Liver (tissue), 9 donors: ENCODE data around the gene NCK2. TPM values are rescaled to one million over a fixed set of nuclear protein-coding genes. Genes with fewer than 3 reads are reported as not detected.

Experiments used
- DNase-seq: peaks from one replicate; pipeline ENCODE4 v3.0.0-alpha.2; 2017; ENCODE audit warnings: low spot score
- H3K27ac ChIP-seq, 2 donors: one replicate each; pipeline ENCODE4 v1.7.0; 2013; ENCODE audit warnings: inconsistent platforms in 2 of 2, low read length in 2 of 2, control low read depth in 1 of 2, low read depth in 1 of 2, mild to moderate bottlenecking in 1 of 2
- H3K27me3 ChIP-seq, 4 donors: one replicate each; pipeline versions ENCODE4 v1.6.1 to v1.7.0; 2013; ENCODE audit warnings: low read length in 3 of 4, inconsistent platforms in 1 of 4, mild to moderate bottlenecking in 1 of 4, moderate library complexity in 1 of 4; ENCODE audit not compliant: control insufficient read depth in 4 of 4, insufficient read depth in 4 of 4
- H3K36me3 ChIP-seq, 4 donors: one replicate each; pipeline versions ENCODE4 v1.6.1 to v1.7.0; 2013; ENCODE audit warnings: low read length in 3 of 4, mild to moderate bottlenecking in 3 of 4, low read depth in 1 of 4, moderate library complexity in 1 of 4; ENCODE audit not compliant: control insufficient read depth in 4 of 4, insufficient read depth in 3 of 4
- H3K4me1 ChIP-seq, 4 donors: one replicate each; pipeline versions ENCODE4 v1.6.1 to v1.7.0; 2013; ENCODE audit warnings: low read length in 3 of 4, mild to moderate bottlenecking in 3 of 4, moderate library complexity in 1 of 4; ENCODE audit not compliant: control insufficient read depth in 4 of 4, insufficient read depth in 4 of 4
- H3K4me3 ChIP-seq, 3 donors: one replicate each; pipeline versions ENCODE4 v1.6.1 to v1.7.0; 2013; ENCODE audit warnings: low read length in 3 of 3, control low read depth in 1 of 3, low read depth in 1 of 3, mild to moderate bottlenecking in 1 of 3
- H3K9ac ChIP-seq, 2 donors: one replicate each; pipeline ENCODE4 v1.7.0; 2013; ENCODE audit warnings: low read length in 2 of 2, mild to moderate bottlenecking in 2 of 2, moderate library complexity in 2 of 2, control low read depth in 1 of 2, low read depth in 1 of 2
- H3K9me3 ChIP-seq, 4 donors: one replicate each; pipeline versions ENCODE4 v1.6.1 to v1.7.0; 2013; ENCODE audit warnings: low read length in 3 of 4; ENCODE audit not compliant: control insufficient read depth in 4 of 4
- FOXA1 ChIP-seq: IDR thresholded peaks from 2 replicates; pipeline ENCODE4 v1.6.1; 2016; ENCODE audit warnings: antibody characterized with exemption
- FOXA2 ChIP-seq: IDR thresholded peaks from 2 replicates; pipeline ENCODE4 v1.6.1; 2016; ENCODE audit warnings: antibody characterized with exemption
- GABPA ChIP-seq, 2 donors: IDR thresholded peaks in 1 of 2; conservative IDR thresholded peaks in 1 of 2; 2 replicates each; pipeline ENCODE4 v1.6.1; 2016; ENCODE audit warnings: antibody characterized with exemption in 2 of 2, mild to moderate bottlenecking in 1 of 2, moderate library complexity in 1 of 2
- JUND ChIP-seq, 2 donors: IDR thresholded peaks; 2 replicates each; pipeline ENCODE4 v1.6.1; 2016; ENCODE audit warnings: antibody characterized with exemption in 2 of 2
- NR2F2 ChIP-seq: IDR thresholded peaks from 2 replicates; pipeline ENCODE4 v1.6.1; 2016; ENCODE audit warnings: antibody characterized with exemption
- RXRA ChIP-seq, 2 donors: IDR thresholded peaks; 2 replicates each; pipeline ENCODE4 v1.6.1; 2017 to 2018; ENCODE audit warnings: antibody characterized with exemption in 2 of 2, mild to moderate bottlenecking in 1 of 2
- SP1 ChIP-seq: IDR thresholded peaks from 2 replicates; pipeline ENCODE4 v1.6.1; 2018; ENCODE audit warnings: antibody characterized with exemption, mild to moderate bottlenecking
- TAF1 ChIP-seq: conservative IDR thresholded peaks from 2 replicates; pipeline ENCODE4 v1.6.1; 2016; ENCODE audit warnings: antibody characterized with exemption, mild to moderate bottlenecking
- WGBS: extraction: QIAGEN DNeasy Blood & Tissue Kit; methylation state at CpG from one replicate; pipeline ENCODE4 v1.1.7; 2013; 5-methylcytosine and 5-hydroxymethylcytosine counted together
- polyA plus RNA-seq, 2 donors: library from polyadenylated mRNA; stranded (reverse) in 1 of 2; unstranded in 1 of 2; fragments of 200-250 nt in 1 of 2; fragments of >200 nt in 1 of 2; fragmentation: Nextera tagmentation in 1 of 2; extraction: Ambion mirVana in 1 of 2; gene quantifications; one replicate each; pipeline versions ENCODE4 v1.2.1 to v1.2.3, GENCODE V29; 2013 to 2015
- total RNA-seq, 2 donors: library from RNA; depleted of rRNA; stranded (reverse); fragments of >200 nt; gene quantifications; one replicate each; pipeline ENCODE4 v1.2.3, GENCODE V29; 2014
- TF ChIP-seq, protein P1 (sequence below): IDR thresholded peaks from 2 replicates; pipeline ENCODE4 v1.6.1; 2016; ENCODE audit warnings: antibody characterized with exemption
- TF ChIP-seq, protein P2 (sequence below): IDR thresholded peaks from 2 replicates; pipeline ENCODE4 v1.6.1; 2016; ENCODE audit warnings: antibody characterized with exemption, mild to moderate bottlenecking
- donor health status: healthy.
- donor health status: healthy.
- donor health status: healthy.
- donor health status: healthy.
- donor health status: healthy.

NCK2 gene
- total and polyA plus RNA-seq, 4 donors, result 3.4 to 15.0 (median 10.7) TPM

- no peak for DNase-seq
- Histone ChIP-seq H3K27ac (no peak overlapping the region), H3K9ac (no peak overlapping the region), H3K4me1 (peaks cover 0 to 17% (median 8%) of the 10 kb centered on the region in 4 donors), H3K36me3 (no peaks in the 10 kb centered on the region), H3K9me3 (no peaks in the 10 kb centered on the region), H3K27me3 (no peaks in the 10 kb centered on the region), H3K4me3 (no peak overlapping the region)
- no peak for TF ChIP-seq RXRA (IDR thresholded peaks at IDR 0.05)
- no peak for TF ChIP-seq FOXA2
- TF ChIP-seq NR2F2, result no peak
- TF ChIP-seq FOXA1, result no peak
- TF ChIP-seq, protein P1, sequence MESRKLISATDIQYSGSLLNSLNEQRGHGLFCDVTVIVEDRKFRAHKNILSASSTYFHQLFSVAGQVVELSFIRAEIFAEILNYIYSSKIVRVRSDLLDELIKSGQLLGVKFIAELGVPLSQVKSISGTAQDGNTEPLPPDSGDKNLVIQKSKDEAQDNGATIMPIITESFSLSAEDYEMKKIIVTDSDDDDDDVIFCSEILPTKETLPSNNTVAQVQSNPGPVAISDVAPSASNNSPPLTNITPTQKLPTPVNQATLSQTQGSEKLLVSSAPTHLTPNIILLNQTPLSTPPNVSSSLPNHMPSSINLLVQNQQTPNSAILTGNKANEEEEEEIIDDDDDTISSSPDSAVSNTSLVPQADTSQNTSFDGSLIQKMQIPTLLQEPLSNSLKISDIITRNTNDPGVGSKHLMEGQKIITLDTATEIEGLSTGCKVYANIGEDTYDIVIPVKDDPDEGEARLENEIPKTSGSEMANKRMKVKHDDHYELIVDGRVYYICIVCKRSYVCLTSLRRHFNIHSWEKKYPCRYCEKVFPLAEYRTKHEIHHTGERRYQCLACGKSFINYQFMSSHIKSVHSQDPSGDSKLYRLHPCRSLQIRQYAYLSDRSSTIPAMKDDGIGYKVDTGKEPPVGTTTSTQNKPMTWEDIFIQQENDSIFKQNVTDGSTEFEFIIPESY, result no peak
- TF ChIP-seq TAF1, result no peak
- TF ChIP-seq SP1, result no peak
- no peak for TF ChIP-seq GABPA (IDR thresholded peaks at IDR 0.05 in 1 of 2, conservative IDR thresholded peaks at IDR 0.05 in 1 of 2)
- WGBS, result 75% methylated on average over 7 of the region's 7 CpGs
These were observed 47.8 kb downstream of the NCK2 start for GRCh38 chr2:105792561-105792960.

GRCh38 chr2:105793196-105793975 is 48.7 kb downstream of the NCK2 start:
- no peak overlapping the region for H3K4me3 ChIP-seq
- H3K27ac ChIP-seq, result no peak overlapping the region
- WGBS, result 93% methylated on average over 6 of the region's 6 CpGs
- TF ChIP-seq RXRA (IDR thresholded peaks at IDR 0.05) (no peak), TAF1 (no peak), JUND (IDR thresholded peaks at IDR 0.05) (no peak)
- TF ChIP-seq, protein P1, result no peak
- TF ChIP-seq, protein P2, sequence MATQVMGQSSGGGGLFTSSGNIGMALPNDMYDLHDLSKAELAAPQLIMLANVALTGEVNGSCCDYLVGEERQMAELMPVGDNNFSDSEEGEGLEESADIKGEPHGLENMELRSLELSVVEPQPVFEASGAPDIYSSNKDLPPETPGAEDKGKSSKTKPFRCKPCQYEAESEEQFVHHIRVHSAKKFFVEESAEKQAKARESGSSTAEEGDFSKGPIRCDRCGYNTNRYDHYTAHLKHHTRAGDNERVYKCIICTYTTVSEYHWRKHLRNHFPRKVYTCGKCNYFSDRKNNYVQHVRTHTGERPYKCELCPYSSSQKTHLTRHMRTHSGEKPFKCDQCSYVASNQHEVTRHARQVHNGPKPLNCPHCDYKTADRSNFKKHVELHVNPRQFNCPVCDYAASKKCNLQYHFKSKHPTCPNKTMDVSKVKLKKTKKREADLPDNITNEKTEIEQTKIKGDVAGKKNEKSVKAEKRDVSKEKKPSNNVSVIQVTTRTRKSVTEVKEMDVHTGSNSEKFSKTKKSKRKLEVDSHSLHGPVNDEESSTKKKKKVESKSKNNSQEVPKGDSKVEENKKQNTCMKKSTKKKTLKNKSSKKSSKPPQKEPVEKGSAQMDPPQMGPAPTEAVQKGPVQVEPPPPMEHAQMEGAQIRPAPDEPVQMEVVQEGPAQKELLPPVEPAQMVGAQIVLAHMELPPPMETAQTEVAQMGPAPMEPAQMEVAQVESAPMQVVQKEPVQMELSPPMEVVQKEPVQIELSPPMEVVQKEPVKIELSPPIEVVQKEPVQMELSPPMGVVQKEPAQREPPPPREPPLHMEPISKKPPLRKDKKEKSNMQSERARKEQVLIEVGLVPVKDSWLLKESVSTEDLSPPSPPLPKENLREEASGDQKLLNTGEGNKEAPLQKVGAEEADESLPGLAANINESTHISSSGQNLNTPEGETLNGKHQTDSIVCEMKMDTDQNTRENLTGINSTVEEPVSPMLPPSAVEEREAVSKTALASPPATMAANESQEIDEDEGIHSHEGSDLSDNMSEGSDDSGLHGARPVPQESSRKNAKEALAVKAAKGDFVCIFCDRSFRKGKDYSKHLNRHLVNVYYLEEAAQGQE, result no peak
- no peaks in the 10 kb centered on the region for H3K9me3 ChIP-seq
- DNase-seq, result no peak
- no peaks in the 10 kb centered on the region for H3K36me3 ChIP-seq
- peaks cover 0 to 17% (median 8%) of the 10 kb centered on the region in 4 donors for H3K4me1 ChIP-seq
- H3K9ac ChIP-seq, result no peak overlapping the region
- no peaks in the 10 kb centered on the region for H3K27me3 ChIP-seq
